HG03066 (cell line): ENCODE data around the gene CD68.
"Not testable (repeated sequence)": the region's sequence is repeated elsewhere in the genome, so short reads cannot be mapped to it uniquely, and the experiment has no call there.

Experiments used
- ATAC-seq: cut with Tn5 transposase; IDR thresholded peaks from one replicate; pipeline ENCODE4 v1.9.1; 2021; ENCODE audit warnings: low read depth; ENCODE audit not compliant: unreplicated experiment

The CD68 gene

GRCh38 chr17:7611635-7612293, 32.3 kb downstream of the CD68 start:
- no peak for ATAC-seq

GRCh38 chr17:7612294-7612640, 32.8 kb downstream of the CD68 start:
- ATAC-seq, result no peak

GRCh38 chr17:7613769-7614424, 34.5 kb downstream of the CD68 start:
- peak; percentile 2 for ATAC-seq

- peak; percentile 82 for ATAC-seq
Observed at GRCh38 chr17:7614425-7615264, 35.2 kb downstream of the CD68 start, which contains the start of gene FXR2. TSS of gene FXR2 (minus strand) at chr17:7614897. CDS start at chr17:7614532, 365 bp downstream.

- no peak for ATAC-seq
Observed at GRCh38 chr17:7615265-7615747, 35.9 kb downstream of the CD68 start.

- ATAC-seq, result no peak
Observed at GRCh38 chr17:7618608-7619007, 39.2 kb downstream of the CD68 start.

- ATAC-seq, result no peak
Observed at GRCh38 chr17:7620835-7621234, 41.4 kb downstream of the CD68 start.

GRCh38 chr17:7623661-7624060, 44.2 kb downstream of the CD68 start:
- no peak for ATAC-seq

GRCh38 chr17:7625749-7626148, 46.3 kb downstream of the CD68 start:
- not testable (repeated sequence) for ATAC-seq

GRCh38 chr17:7626307-7626706, 46.9 kb downstream of the CD68 start:
- ATAC-seq, result no peak

- ATAC-seq, result no peak
Observed at GRCh38 chr17:7626956-7627249, 47.5 kb downstream of the CD68 start.

GRCh38 chr17:7627250-7628121, 48.0 kb downstream of the CD68 start, which contains the start of gene SAT2:
TSS of gene SAT2 (minus strand) at chr17:7627821. CDS start at chr17:7627635, 186 bp downstream.
- peak; percentile 84 for ATAC-seq

- no peak for ATAC-seq
Observed at GRCh38 chr17:7629939-7630571, 50.6 kb downstream of the CD68 start, which contains the start of gene SHBG. TSS of gene SHBG (plus strand) at chr17:7630135. CDS start at chr17:7630173, 38 bp downstream.
